HepG2 (cell line): ENCODE data around the gene DCLRE1C. TPM values are rescaled to one million over a fixed set of nuclear protein-coding genes. Genes with fewer than 3 reads are reported as not detected.

Source experiments
- ATAC-seq: fragments of 200-7000 bp; cut with Tn5 transposase; 3 replicates; pipeline ENCODE4 v1.9.1; 2020; ENCODE audit warnings: mild to moderate bottlenecking, moderate library complexity
- BruUV-seq: library from RNA; stranded (reverse); fragments of 400-500 nt; replicated peaks from 2 replicates; lab custom pipeline; 2021; lab: Mats Ljungman, UMichigan
- CTCF ChIA-PET: fragments of 300-600 bp; formaldehyde crosslinking; extraction: SDS; loops from one replicate; lab custom pipeline; 2021; ENCODE audit warnings: low total read pairs, inconsistent platforms, low intra/inter-chr PET ratio; lab: Yijun Ruan, JAX
- POLR2A ChIA-PET: fragments of 350-600 bp; sonication (Branson Sonifier 250); formaldehyde crosslinking; loops from one replicate; lab custom pipeline; 2020; ENCODE audit warnings: antibody characterized with exemption, inconsistent platforms; lab: Yijun Ruan, JAX
- DNase-seq: peaks from one replicate; pipeline ENCODE4 v3.0.0-alpha.2; 2015; ENCODE audit warnings: low spot score
- FAIRE-seq: peaks from 3 replicates; lab custom pipeline; 2011; peaks lifted over from hg19 to GRCh38; lab: Jason Lieb, UNC
- H2AFZ ChIP-seq: one replicate; pipeline ENCODE4 v1.6.1; 2011; ENCODE audit warnings: low read length, inconsistent platforms
- H3K27ac ChIP-seq: fragments of 300-600 bp; 3 replicates; pipeline ENCODE4 v1.8.0; 2011; ENCODE audit warnings: mixed run types, mild to moderate bottlenecking, mixed read lengths, low read length, inconsistent platforms; ENCODE audit not compliant: insufficient read depth; ENCODE audit errors: extremely low read length
- H3K27me3 ChIP-seq, 2 experiments: fragments of 200-600 bp in 1 of 2; 2 replicates in 1 of 2; 3 replicates in 1 of 2; pipeline versions ENCODE4 v1.6.0 to v1.8.0; 2011; ENCODE audit warnings: low read length in 2 of 2, mild to moderate bottlenecking in 2 of 2, moderate library complexity in 2 of 2, inconsistent platforms in 1 of 2; ENCODE audit not compliant: insufficient read depth in 2 of 2, control insufficient read depth in 1 of 2
- H3K36me3 ChIP-seq, 2 experiments: fragments of 200-600 bp in 1 of 2; replicated peaks in 1 of 2; 2 replicates in 1 of 2; 3 replicates in 1 of 2; pipeline versions ENCODE4 v1.5.1 to v1.8.0; 2011; ENCODE audit warnings: low read length in 2 of 2, inconsistent platforms in 1 of 2; ENCODE audit not compliant: insufficient read depth in 2 of 2, control insufficient read depth in 1 of 2
- H3K4me1 ChIP-seq: 2 replicates; pipeline ENCODE4 v1.5.1; 2012; ENCODE audit warnings: low read length, inconsistent platforms; ENCODE audit not compliant: insufficient read depth
- H3K4me2 ChIP-seq: 2 replicates; pipeline ENCODE4 v1.6.0; 2011; ENCODE audit warnings: low read depth, low read length, inconsistent platforms
- H3K4me3 ChIP-seq, 3 experiments: fragments of 200-600 bp in 1 of 3; sonication (generic), shearing (Covaris generic) in 1 of 3; replicated peaks in 1 of 3; 2 replicates each; pipeline ENCODE4 v1.5.1; 2011 to 2016; ENCODE audit warnings: low read length in 3 of 3, inconsistent platforms in 2 of 3, low read depth in 2 of 3, mild to moderate bottlenecking in 2 of 3, control low read depth in 1 of 3, mixed read lengths in 1 of 3; ENCODE audit not compliant: insufficient read depth in 1 of 3
- H3K79me2 ChIP-seq: one replicate; pipeline ENCODE4 v1.6.1; 2011; ENCODE audit warnings: low read length, inconsistent platforms; ENCODE audit not compliant: insufficient read depth
- H3K9ac ChIP-seq: 2 replicates; pipeline ENCODE4 v1.6.0; 2011; ENCODE audit warnings: mild to moderate bottlenecking, low read depth, low read length, inconsistent platforms; ENCODE audit not compliant: insufficient read depth
- H3K9me3 ChIP-seq: 2 replicates; pipeline ENCODE4 v1.5.1; 2012; ENCODE audit warnings: mild to moderate bottlenecking, low read length
- H4K20me1 ChIP-seq: 2 replicates; pipeline ENCODE4 v1.6.0; 2011; ENCODE audit warnings: inconsistent platforms, mild to moderate bottlenecking, low read length, moderate library complexity; ENCODE audit not compliant: insufficient read depth
- E2F2 ChIP-seq: sonication (generic); formaldehyde crosslinking; IDR thresholded peaks from 2 replicates; pipeline ENCODE4 v1.4.0; 2020; ENCODE audit warnings: missing genetic modification reagents, borderline replicate concordance
- LBX2 ChIP-seq: sonication (generic); formaldehyde crosslinking; IDR thresholded peaks from 2 replicates; pipeline ENCODE4 v1.5.0; 2020; ENCODE audit warnings: missing genetic modification reagents, mild to moderate bottlenecking, borderline replicate concordance
- MAFK ChIP-seq, 2 experiments: IDR thresholded peaks in 1 of 2; conservative IDR thresholded peaks in 1 of 2; 2 replicates each; pipeline ENCODE4 v1.6.1; 2011; ENCODE audit warnings: improper control_type of control experiment in 2 of 2, low read length in 2 of 2
- SIX4 ChIP-seq: sonication (generic); formaldehyde crosslinking; IDR thresholded peaks from 2 replicates; pipeline ENCODE4 v1.4.0; 2020; ENCODE audit warnings: missing genetic modification reagents
- ZNF121 ChIP-seq: sonication (generic); formaldehyde crosslinking; IDR thresholded peaks from 2 replicates; pipeline ENCODE4 v1.5.0; 2020; ENCODE audit warnings: mild to moderate bottlenecking, missing genetic modification reagents
- ZNF296 ChIP-seq: sonication (generic); formaldehyde crosslinking; conservative IDR thresholded peaks from 2 replicates; pipeline ENCODE4 v1.5.0; 2020; ENCODE audit warnings: mild to moderate bottlenecking, missing genetic modification reagents
- ZNF709 ChIP-seq: sonication (generic); formaldehyde crosslinking; IDR thresholded peaks from 2 replicates; pipeline ENCODE4 v1.5.0; 2020; ENCODE audit warnings: mild to moderate bottlenecking, missing genetic modification reagents
- ZNF746 ChIP-seq: sonication (generic); formaldehyde crosslinking; IDR thresholded peaks from 2 replicates; pipeline ENCODE4 v1.8.0; 2022; ENCODE audit warnings: mild to moderate bottlenecking, missing genetic modification reagents
- WGBS: methylation state at CpG from one replicate; pipeline ENCODE4 v1.1.6; 2017; ENCODE audit warnings: low lambda C conversion rate; 5-methylcytosine and 5-hydroxymethylcytosine counted together
- in situ Hi-C: cut with HindIII; loops from 2 replicates; pipeline ENCODE4 v1.10.0; 2017; ENCODE audit warnings: low pct_unique_long_range_greater_than_20kb; ENCODE audit not compliant: extremely low pct_ligation_motif_present
- intact Hi-C: fragments of 100-400 bp; cut with micrococcal nuclease; formaldehyde crosslinking; loops from one replicate; pipeline ENCODE4 v1.10.0; 2022; ENCODE audit not compliant: unreplicated experiment
- polyA plus RNA-seq, 8 experiments: library from polyadenylated mRNA; depleted of rRNA in 3 of 8; stranded (reverse) in 7 of 8; unstranded in 1 of 8; fragments of >200 nt; fragmentation: Illumina TruSeq in 4 of 8; extraction: Trizol in 4 of 8; gene quantifications; 2 replicates each; pipeline versions ENCODE4 v1.2.1 to v1.2.3, GENCODE V29; 2011 to 2016; ENCODE audit warnings: low read depth in 4 of 8, missing spikeins in 1 of 8, mixed read lengths in 1 of 8; ENCODE audit not compliant: insufficient read depth in 1 of 8
- total RNA-seq, 5 experiments: library from RNA; depleted of rRNA; stranded (reverse); fragments of >200 nt; fragmentation: Illumina TruSeq; extraction: Trizol; gene quantifications; 2 replicates each; pipeline ENCODE4 v1.2.3, GENCODE V29; 2016; ENCODE audit warnings: low read depth in 1 of 5

Gene DCLRE1C
- total and polyA plus RNA-seq, 2 of the 13 experiments (the other 11 are each of a cell fraction or from before 2014, with no cell fraction given), result 3.0 to 10.3 TPM

- FAIRE-seq, result no peak
- in situ Hi-C loops, result no loop called here
Measured at GRCh38 chr10:14906765-14907164, 47.1 kb downstream of the DCLRE1C start.

GRCh38 chr10:14905890-14906289, 48.0 kb downstream of the DCLRE1C start:
- Histone ChIP-seq H3K4me3 (no peak overlapping the region), H3K27ac (no peak overlapping the region), H3K36me3 (peaks cover 4 to 55% of the 10 kb centered on the region in 2 experiments), H4K20me1 (no peaks in the 10 kb centered on the region)
- intact Hi-C loops, result loop anchor here (2.0 kb wide), 1 partner anchor 27 kb away; the partner anchor contains the start of gene SUV39H2
- no peak for FAIRE-seq
- POLR2A ChIA-PET, result no interaction called here
- TF ChIP-seq ZNF296 (CRISPR knock-in tag) (no peak), SIX4 (CRISPR knock-in tag) (no peak), E2F2 (no peak), MAFK (conservative IDR thresholded peaks at IDR 0.05 in 1 of 2, IDR thresholded peaks at IDR 0.05 in 1 of 2; ENCODE audit: low read length in 2 of 2) (no peak), ZNF709 (CRISPR knock-in tag) (no peak), LBX2 (CRISPR knock-in tag) (no peak)
- TF ChIP-seq, all 625 proteins: peak for 0
- CTCF ChIA-PET, result no interaction called here
- no peak for ATAC-seq
- no peak for DNase-seq
- in situ Hi-C loops, result no loop called here
- Histone ChIP-seq H3K4me1 (no peaks in the 10 kb centered on the region), H3K9me3 (no peaks in the 10 kb centered on the region), H3K4me2 (no peak overlapping the region), H3K9ac (no peak overlapping the region), H3K79me2 (no peaks in the 10 kb centered on the region), H3K27me3 (no peaks in the 10 kb centered on the region), H2AFZ (no peak overlapping the region)
- 93% methylated on average over 2 of the region's 2 CpGs for WGBS
- no TSS peak for BruUV-seq

More at GRCh38 chr10:14906765-14907164, 47.1 kb downstream of the DCLRE1C start:
- no peak overlapping the region for H2AFZ ChIP-seq
- intact Hi-C loops, result no loop called here
- H3K9me3 ChIP-seq, result no peaks in the 10 kb centered on the region
- H3K36me3 ChIP-seq, result peaks cover 6 to 53% of the 10 kb centered on the region in 2 experiments; a peak in 4 of 5 replicates
- TF ChIP-seq ZNF121 (CRISPR knock-in tag), result peak; percentile 64
- TF ChIP-seq ZNF746 (CRISPR knock-in tag), result no peak
- H3K9ac ChIP-seq, result no peak overlapping the region
- BruUV-seq, result no TSS peak
- H3K4me3 ChIP-seq, result no peak overlapping the region
- ATAC-seq (no peak), DNase-seq (no peak)
- WGBS, result 100% methylated on average over 2 of the region's 2 CpGs
- no peaks in the 10 kb centered on the region for H3K79me2 ChIP-seq
- CTCF ChIA-PET, result no interaction called here
- H3K27ac ChIP-seq, result no peak overlapping the region
- no peaks in the 10 kb centered on the region for H3K4me1 ChIP-seq
- H3K4me2 ChIP-seq, result no peak overlapping the region
- POLR2A ChIA-PET, result no interaction called here
- no peaks in the 10 kb centered on the region for H4K20me1 ChIP-seq
- H3K27me3 ChIP-seq, result no peaks in the 10 kb centered on the region
